K562 (cell line): ENCODE measurements around the gene HSPA6. TPM values are rescaled to one million over a fixed set of nuclear protein-coding genes. Genes with fewer than 3 reads are reported as not detected.
A peak's percentile ranks its signal among the peaks of the same experiment; 100 is the strongest.

Experiments
- ETV1 ChIP-seq: fragments of 450-650 bp; conservative IDR thresholded peaks from 2 replicates; pipeline ENCODE4 v1.6.1; 2016; ENCODE audit warnings: missing genetic modification characterization, control low read depth, low read depth, missing compliant biosample characterization
- HDAC3 ChIP-seq: fragments of 450-650 bp; IDR thresholded peaks from 2 replicates; pipeline ENCODE4 v1.6.1; 2018; ENCODE audit warnings: borderline replicate concordance, mild to moderate bottlenecking, moderate library complexity; ENCODE audit not compliant: partially characterized antibody
- MAZ ChIP-seq, 2 experiments: fragments of 450-650 bp in 1 of 2; sonication (generic) in 1 of 2; formaldehyde crosslinking; IDR thresholded peaks in 1 of 2; conservative IDR thresholded peaks in 1 of 2; 2 replicates each; pipeline versions ENCODE4 v1.4.0 to v1.5.0; 2020; ENCODE audit warnings: mild to moderate bottlenecking in 1 of 2, missing genetic modification reagents in 1 of 2
- RAD51 ChIP-seq: fragments of 450-650 bp; IDR thresholded peaks from 2 replicates; pipeline ENCODE4 v1.7.1; 2016; ENCODE audit warnings: low read depth, mild to moderate bottlenecking, borderline replicate concordance
- STAG1 ChIP-seq: sonication (generic); formaldehyde crosslinking; IDR thresholded peaks from 2 replicates; pipeline ENCODE4 v1.5.0; 2020; ENCODE audit warnings: missing genetic modification reagents, borderline replicate concordance
- TBP ChIP-seq: optimal IDR thresholded peaks from 2 replicates; pipeline ENCODE3; 2011; ENCODE audit warnings: low read depth, low read length, improper control_type of control experiment
- TCF7 ChIP-seq: sonication (generic); IDR thresholded peaks from 2 replicates; pipeline ENCODE4 v1.6.1; 2016; ENCODE audit warnings: antibody characterized with exemption, borderline replicate concordance
- ZC3H11A ChIP-seq: IDR thresholded peaks from 2 replicates; pipeline ENCODE4 v1.6.1; 2012; ENCODE audit warnings: low read depth, low read length, improper control_type of control experiment
- ZNF133 ChIP-seq: fragments of 250-450 bp; sonication (Bioruptor Pico); IDR thresholded peaks from 2 replicates; pipeline ENCODE4 v1.4.0; 2020; ENCODE audit warnings: mild to moderate bottlenecking
- ZNF174 ChIP-seq: fragments of 250-450 bp; sonication (Bioruptor Pico); IDR thresholded peaks from 2 replicates; pipeline ENCODE4 v1.4.0; 2020; ENCODE audit warnings: mild to moderate bottlenecking
- ZNF311 ChIP-seq: fragments of 250-450 bp; sonication (Bioruptor Pico); IDR thresholded peaks from 2 replicates; pipeline ENCODE4 v1.4.0; 2020; ENCODE audit warnings: mild to moderate bottlenecking, moderate library complexity
- ZNF347 ChIP-seq: fragments of 450-650 bp; formaldehyde crosslinking; IDR thresholded peaks from 2 replicates; pipeline ENCODE4 v1.4.0; 2020; ENCODE audit warnings: low read depth, mild to moderate bottlenecking, moderate library complexity
- polyA plus RNA-seq, 8 experiments: library from polyadenylated mRNA; depleted of rRNA in 4 of 8; stranded (reverse) in 5 of 8; unstranded in 3 of 8; fragments of >200 nt; fragmentation: Nextera tagmentation in 2 of 8; fragmentation: Illumina TruSeq in 1 of 8; extraction: Ambion mirVana in 2 of 8; extraction: Trizol in 1 of 8; gene quantifications; 2 replicates each; pipeline versions ENCODE4 v1.2.1 to v1.2.3, GENCODE V29; 2011 to 2014; ENCODE audit warnings: inconsistent platforms in 1 of 8, missing spikeins in 1 of 8
- total RNA-seq, 7 experiments: library from RNA; depleted of rRNA in 6 of 7; stranded (reverse); fragments of >200 nt in 6 of 7; fragmentation: Illumina TruSeq in 2 of 7; extraction: Trizol in 2 of 7; gene quantifications; 2 replicates each; pipeline versions ENCODE4 v1.2.1 to v1.2.3, GENCODE V29; 2011 to 2021; ENCODE audit warnings: low replicate concordance in 1 of 7
- TF ChIP-seq, protein P1 (sequence below), 2 experiments: fragments of 450-650 bp; conservative IDR thresholded peaks; 2 replicates each; pipeline ENCODE4 v1.6.1; 2017; ENCODE audit warnings: mild to moderate bottlenecking in 2 of 2, moderate library complexity in 2 of 2
- TF ChIP-seq, protein P2 (sequence below): fragments of 250-450 bp; sonication (Bioruptor Pico); IDR thresholded peaks from 2 replicates; pipeline ENCODE4 v1.8.0; 2022; ENCODE audit warnings: inconsistent platforms
- TF ChIP-seq, protein P3 (sequence below): fragments of 250-450 bp; sonication (Bioruptor Pico); IDR thresholded peaks from 2 replicates; pipeline ENCODE4 v1.5.0; 2021
- TF ChIP-seq, protein P4 (sequence below), 2 experiments: fragments of 450-650 bp in 1 of 2; sonication (generic) in 1 of 2; formaldehyde crosslinking in 1 of 2; IDR thresholded peaks in 1 of 2; conservative IDR thresholded peaks in 1 of 2; 2 replicates each; pipeline versions ENCODE4 v1.6.1 to v1.8.1; 2016 to 2023; ENCODE audit warnings: mild to moderate bottlenecking in 2 of 2, moderate library complexity in 2 of 2, inconsistent platforms in 1 of 2, missing genetic modification reagents in 1 of 2
- TF ChIP-seq, protein P5 (sequence below): fragments of 250-450 bp; sonication (Bioruptor Pico); IDR thresholded peaks from 2 replicates; pipeline ENCODE4 v1.4.0; 2020; ENCODE audit warnings: borderline replicate concordance
- TF ChIP-seq, protein P6 (sequence below): fragments of 250-450 bp; sonication (Bioruptor Pico); IDR thresholded peaks from 2 replicates; pipeline ENCODE4 v1.5.0; 2021; ENCODE audit warnings: mild to moderate bottlenecking, borderline replicate concordance

HSPA6 gene
- total and polyA plus RNA-seq, 9 of the 15 experiments (the other 6 are each of a cell fraction or from before 2014, with no cell fraction given) = 0.15 to 10.0 (median 2.4) TPM

DNA sequence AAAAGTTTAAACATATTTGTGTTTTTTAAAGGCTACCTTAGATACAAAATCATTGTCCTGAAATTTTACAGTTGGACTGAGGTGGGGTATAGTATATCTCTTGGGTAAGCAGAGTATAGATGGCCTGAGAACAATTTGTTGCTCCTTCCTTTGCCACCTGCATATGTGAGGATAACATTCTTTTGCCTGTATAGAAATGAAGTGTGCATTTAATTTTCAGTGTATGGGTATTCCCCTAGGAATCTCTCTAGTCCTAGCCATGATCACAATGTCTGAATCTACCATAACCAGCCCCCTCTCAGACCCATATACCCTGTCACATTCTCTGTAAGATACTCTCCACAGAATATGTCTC lies 21.0 kb upstream of the HSPA6 start (continued):
- TF ChIP-seq, protein P1, sequence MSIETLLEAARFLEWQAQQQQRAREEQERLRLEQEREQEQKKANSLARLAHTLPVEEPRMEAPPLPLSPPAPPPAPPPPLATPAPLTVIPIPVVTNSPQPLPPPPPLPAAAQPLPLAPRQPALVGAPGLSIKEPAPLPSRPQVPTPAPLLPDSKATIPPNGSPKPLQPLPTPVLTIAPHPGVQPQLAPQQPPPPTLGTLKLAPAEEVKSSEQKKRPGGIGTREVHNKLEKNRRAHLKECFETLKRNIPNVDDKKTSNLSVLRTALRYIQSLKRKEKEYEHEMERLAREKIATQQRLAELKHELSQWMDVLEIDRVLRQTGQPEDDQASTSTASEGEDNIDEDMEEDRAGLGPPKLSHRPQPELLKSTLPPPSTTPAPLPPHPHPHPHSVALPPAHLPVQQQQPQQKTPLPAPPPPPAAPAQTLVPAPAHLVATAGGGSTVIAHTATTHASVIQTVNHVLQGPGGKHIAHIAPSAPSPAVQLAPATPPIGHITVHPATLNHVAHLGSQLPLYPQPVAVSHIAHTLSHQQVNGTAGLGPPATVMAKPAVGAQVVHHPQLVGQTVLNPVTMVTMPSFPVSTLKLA (conservative IDR thresholded peaks at IDR 0.05) = 0 out of 4 replicates have a peak, but pooled peaks of 1 of the 2 experiments have one; percentile 18
- TF ChIP-seq ZNF133 (no peak), ZC3H11A (no peak), ZNF347 (CRISPR knock-in tag) (no peak), ETV1 (no peak), MAZ (CRISPR knock-in tag; conservative IDR thresholded peaks at IDR 0.05 in 1 of 2, IDR thresholded peaks at IDR 0.05 in 1 of 2) (no peak), HDAC3 (no peak), STAG1 (no peak), ZNF311 (CRISPR knock-in tag) (peak; percentile 77; the same call in 1 of the 2 replicates), TBP (no peak), RAD51 (no peak), ZNF174 (CRISPR knock-in tag) (no peak), TCF7 (no peak)
- TF ChIP-seq, protein P2, sequence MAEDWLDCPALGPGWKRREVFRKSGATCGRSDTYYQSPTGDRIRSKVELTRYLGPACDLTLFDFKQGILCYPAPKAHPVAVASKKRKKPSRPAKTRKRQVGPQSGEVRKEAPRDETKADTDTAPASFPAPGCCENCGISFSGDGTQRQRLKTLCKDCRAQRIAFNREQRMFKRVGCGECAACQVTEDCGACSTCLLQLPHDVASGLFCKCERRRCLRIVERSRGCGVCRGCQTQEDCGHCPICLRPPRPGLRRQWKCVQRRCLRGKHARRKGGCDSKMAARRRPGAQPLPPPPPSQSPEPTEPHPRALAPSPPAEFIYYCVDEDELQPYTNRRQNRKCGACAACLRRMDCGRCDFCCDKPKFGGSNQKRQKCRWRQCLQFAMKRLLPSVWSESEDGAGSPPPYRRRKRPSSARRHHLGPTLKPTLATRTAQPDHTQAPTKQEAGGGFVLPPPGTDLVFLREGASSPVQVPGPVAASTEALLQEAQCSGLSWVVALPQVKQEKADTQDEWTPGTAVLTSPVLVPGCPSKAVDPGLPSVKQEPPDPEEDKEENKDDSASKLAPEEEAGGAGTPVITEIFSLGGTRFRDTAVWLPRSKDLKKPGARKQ = no peak
- TF ChIP-seq, protein P3, sequence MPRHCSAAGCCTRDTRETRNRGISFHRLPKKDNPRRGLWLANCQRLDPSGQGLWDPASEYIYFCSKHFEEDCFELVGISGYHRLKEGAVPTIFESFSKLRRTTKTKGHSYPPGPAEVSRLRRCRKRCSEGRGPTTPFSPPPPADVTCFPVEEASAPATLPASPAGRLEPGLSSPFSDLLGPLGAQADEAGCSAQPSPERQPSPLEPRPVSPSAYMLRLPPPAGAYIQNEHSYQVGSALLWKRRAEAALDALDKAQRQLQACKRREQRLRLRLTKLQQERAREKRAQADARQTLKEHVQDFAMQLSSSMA = no peak
- TF ChIP-seq, protein P4, sequence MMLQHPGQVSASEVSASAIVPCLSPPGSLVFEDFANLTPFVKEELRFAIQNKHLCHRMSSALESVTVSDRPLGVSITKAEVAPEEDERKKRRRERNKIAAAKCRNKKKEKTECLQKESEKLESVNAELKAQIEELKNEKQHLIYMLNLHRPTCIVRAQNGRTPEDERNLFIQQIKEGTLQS (IDR thresholded peaks at IDR 0.05) = peak; percentile 1; the same call in 1 of the 2 replicates
- TF ChIP-seq, protein P4 (CRISPR knock-in tag; conservative IDR thresholded peaks at IDR 0.05) = no peak; the same call in 1 of the 2 replicates
- TF ChIP-seq, protein P5, sequence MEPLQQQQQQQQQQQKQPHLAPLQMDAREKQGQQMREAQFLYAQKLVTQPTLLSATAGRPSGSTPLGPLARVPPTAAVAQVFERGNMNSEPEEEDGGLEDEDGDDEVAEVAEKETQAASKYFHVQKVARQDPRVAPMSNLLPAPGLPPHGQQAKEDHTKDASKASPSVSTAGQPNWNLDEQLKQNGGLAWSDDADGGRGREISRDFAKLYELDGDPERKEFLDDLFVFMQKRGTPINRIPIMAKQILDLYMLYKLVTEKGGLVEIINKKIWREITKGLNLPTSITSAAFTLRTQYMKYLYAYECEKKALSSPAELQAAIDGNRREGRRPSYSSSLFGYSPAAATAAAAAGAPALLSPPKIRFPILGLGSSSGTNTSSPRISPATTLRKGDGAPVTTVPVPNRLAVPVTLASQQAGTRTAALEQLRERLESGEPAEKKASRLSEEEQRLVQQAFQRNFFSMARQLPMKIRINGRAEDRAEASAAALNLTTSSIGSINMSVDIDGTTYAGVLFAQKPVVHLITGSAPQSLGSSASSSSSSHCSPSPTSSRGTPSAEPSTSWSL = no peak
- TF ChIP-seq, protein P6, sequence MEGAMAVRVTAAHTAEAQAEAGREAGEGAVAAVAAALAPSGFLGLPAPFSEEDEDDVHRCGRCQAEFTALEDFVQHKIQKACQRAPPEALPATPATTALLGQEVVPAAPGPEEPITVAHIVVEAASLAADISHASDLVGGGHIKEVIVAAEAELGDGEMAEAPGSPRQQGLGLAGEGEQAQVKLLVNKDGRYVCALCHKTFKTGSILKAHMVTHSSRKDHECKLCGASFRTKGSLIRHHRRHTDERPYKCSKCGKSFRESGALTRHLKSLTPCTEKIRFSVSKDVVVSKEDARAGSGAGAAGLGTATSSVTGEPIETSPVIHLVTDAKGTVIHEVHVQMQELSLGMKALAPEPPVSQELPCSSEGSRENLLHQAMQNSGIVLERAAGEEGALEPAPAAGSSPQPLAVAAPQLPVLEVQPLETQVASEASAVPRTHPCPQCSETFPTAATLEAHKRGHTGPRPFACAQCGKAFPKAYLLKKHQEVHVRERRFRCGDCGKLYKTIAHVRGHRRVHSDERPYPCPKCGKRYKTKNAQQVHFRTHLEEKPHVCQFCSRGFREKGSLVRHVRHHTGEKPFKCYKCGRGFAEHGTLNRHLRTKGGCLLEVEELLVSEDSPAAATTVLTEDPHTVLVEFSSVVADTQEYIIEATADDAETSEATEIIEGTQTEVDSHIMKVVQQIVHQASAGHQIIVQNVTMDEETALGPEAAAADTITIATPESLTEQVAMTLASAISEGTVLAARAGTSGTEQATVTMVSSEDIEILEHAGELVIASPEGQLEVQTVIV (CRISPR knock-in tag) = no peak
- TF ChIP-seq, all 486 proteins: peak for 17
